OCI-LY1 (cell line): ENCODE measurements around the gene ORM2.

Experiments used
- H2AFZ ChIP-seq: fragments of 200-600 bp; sonication (generic), shearing (Covaris generic); 2 replicates; pipeline ENCODE4 v1.6.0; 2014; ENCODE audit warnings: antibody characterized with exemption, mild to moderate bottlenecking, low read length
- H3F3A ChIP-seq: fragments of 200-600 bp; sonication (generic), shearing (Covaris generic); 2 replicates; pipeline ENCODE4 v1.6.0; 2014; ENCODE audit warnings: mild to moderate bottlenecking, antibody characterized with exemption, low read length, moderate library complexity; ENCODE audit not compliant: insufficient read depth
- H3K27ac ChIP-seq: fragments of 200-600 bp; sonication (generic); 2 replicates; pipeline ENCODE4 v1.5.1; 2014; ENCODE audit warnings: low read length, mixed run types, mild to moderate bottlenecking, low read depth; ENCODE audit not compliant: poor library complexity, severe bottlenecking
- H3K27me3 ChIP-seq: fragments of 200-600 bp; sonication (generic); 2 replicates; pipeline ENCODE4 v1.6.0; 2014; ENCODE audit warnings: antibody characterized with exemption, mild to moderate bottlenecking, low read length, moderate library complexity; ENCODE audit not compliant: insufficient read depth
- H3K36me3 ChIP-seq: fragments of 200-600 bp; sonication (generic); 2 replicates; pipeline ENCODE4 v1.6.1; 2014; ENCODE audit warnings: mild to moderate bottlenecking, antibody characterized with exemption, low read length, moderate library complexity, mixed read lengths; ENCODE audit not compliant: insufficient read depth
- H3K4me1 ChIP-seq: fragments of 200-600 bp; sonication (generic); 2 replicates; pipeline ENCODE4 v1.5.1; 2014; ENCODE audit warnings: mild to moderate bottlenecking, low read length, moderate library complexity; ENCODE audit not compliant: insufficient read depth, severe bottlenecking
- H3K4me2 ChIP-seq: fragments of 200-600 bp; sonication (generic), shearing (Covaris generic); 2 replicates; pipeline ENCODE4 v1.6.1; 2014; ENCODE audit warnings: low read length
- H3K4me3 ChIP-seq: fragments of 200-600 bp; sonication (generic); 2 replicates; pipeline ENCODE4 v1.5.1; 2014; ENCODE audit warnings: low read length, low read depth, mild to moderate bottlenecking, mixed read lengths; ENCODE audit not compliant: poor library complexity, severe bottlenecking
- H3K79me2 ChIP-seq: fragments of 200-600 bp; shearing (Covaris generic); 2 replicates; pipeline ENCODE4 v1.6.1; 2016; ENCODE audit warnings: mixed run types, low read length, mixed read lengths; ENCODE audit not compliant: insufficient read depth
- H3K9ac ChIP-seq: fragments of 200-600 bp; sonication (generic), shearing (Covaris generic); 2 replicates; pipeline ENCODE4 v1.6.1; 2014; ENCODE audit warnings: mild to moderate bottlenecking, low read length, mixed read lengths
- H3K9me2 ChIP-seq: fragments of 200-600 bp; sonication (generic), shearing (Covaris generic); 2 replicates; pipeline ENCODE4 v1.6.1; 2014; ENCODE audit warnings: low read depth, mild to moderate bottlenecking, low read length, mixed read lengths
- H3K9me3 ChIP-seq: fragments of 200-600 bp; shearing (Covaris generic); 2 replicates; pipeline ENCODE4 v1.6.1; 2014; ENCODE audit warnings: low read length, mixed read lengths
- H4K20me1 ChIP-seq: fragments of 200-600 bp; sonication (generic), shearing (Covaris generic); 2 replicates; pipeline ENCODE4 v1.6.0; 2016; ENCODE audit warnings: mild to moderate bottlenecking, low read length; ENCODE audit not compliant: insufficient read depth
- EZH2 ChIP-seq: fragments of 200-600 bp; sonication (generic), shearing (Covaris generic); IDR thresholded peaks from 2 replicates; pipeline ENCODE4 v1.8.0; 2017; ENCODE audit warnings: borderline replicate concordance, mixed run types, mild to moderate bottlenecking, antibody characterized with exemption, low read length, moderate library complexity, mixed read lengths
- TF ChIP-seq, protein P1 (sequence below): fragments of 200-600 bp; sonication (generic), shearing (Covaris generic); IDR thresholded peaks from 2 replicates; pipeline ENCODE4 v1.5.1; 2017; ENCODE audit warnings: mild to moderate bottlenecking, antibody characterized with exemption, low read length, moderate library complexity, mixed read lengths

ORM2 gene

DNA sequence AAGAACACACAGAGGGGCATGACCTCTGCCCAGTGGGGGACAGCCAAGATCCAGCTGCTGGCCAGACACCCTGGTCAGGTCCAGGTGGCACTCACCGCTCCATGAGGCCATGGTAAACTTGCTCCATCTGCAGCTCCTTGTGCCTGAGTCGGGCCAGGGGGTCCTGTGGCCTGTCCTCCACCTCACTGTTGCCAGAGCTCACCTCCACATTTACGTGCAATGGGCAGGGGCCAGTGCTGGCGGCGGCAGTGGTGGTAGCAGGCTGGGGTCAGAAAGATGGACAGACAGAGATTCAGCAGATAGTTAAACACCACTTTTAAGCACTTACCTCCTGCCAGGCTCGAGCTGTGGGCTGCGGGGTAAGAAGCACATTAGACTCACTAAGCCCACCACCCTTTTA, 30.1 kb downstream of the ORM2 start:
- H3K36me3 ChIP-seq = peaks cover 100% of the 10 kb centered on the region
- no peaks in the 10 kb centered on the region for H3F3A ChIP-seq

DNA sequence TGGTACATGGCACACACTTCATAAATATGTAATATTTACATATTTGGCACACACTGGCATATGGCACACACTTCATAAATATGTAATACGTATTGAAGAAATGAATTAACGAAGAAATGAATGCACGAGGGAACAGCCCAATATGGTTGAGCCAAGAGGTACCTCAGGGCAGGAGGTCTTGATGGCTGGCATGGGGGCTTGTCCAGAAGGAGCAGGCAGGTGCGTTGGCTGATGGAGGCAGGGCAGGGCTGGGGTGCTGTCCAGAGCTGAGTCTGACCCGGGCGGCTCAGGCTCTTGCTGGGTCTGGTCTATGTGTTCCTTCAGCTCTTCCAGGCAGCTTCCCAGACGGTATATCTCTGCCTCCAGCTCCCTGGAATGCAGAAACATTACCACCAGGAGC, 31.9 kb downstream of the ORM2 start:
- Histone ChIP-seq H3K27me3 (no peaks in the 10 kb centered on the region), H3K9ac (no peak overlapping the region), H3K27ac (no peak overlapping the region), H2AFZ (no peak overlapping the region), H3K9me3 (no peaks in the 10 kb centered on the region), H3K4me2 (no peak overlapping the region), H3K79me2 (no peaks in the 10 kb centered on the region), H4K20me1 (no peaks in the 10 kb centered on the region), H3K4me1 (peaks cover 21% of the 10 kb centered on the region), H3K9me2 (no peaks in the 10 kb centered on the region), H3F3A (peaks cover 3% of the 10 kb centered on the region; the same call in 1 of the 2 replicates), H3K36me3 (peaks cover 91% of the 10 kb centered on the region), H3K4me3 (no peak overlapping the region)
- TF ChIP-seq EZH2 = no peak
- TF ChIP-seq, protein P1, sequence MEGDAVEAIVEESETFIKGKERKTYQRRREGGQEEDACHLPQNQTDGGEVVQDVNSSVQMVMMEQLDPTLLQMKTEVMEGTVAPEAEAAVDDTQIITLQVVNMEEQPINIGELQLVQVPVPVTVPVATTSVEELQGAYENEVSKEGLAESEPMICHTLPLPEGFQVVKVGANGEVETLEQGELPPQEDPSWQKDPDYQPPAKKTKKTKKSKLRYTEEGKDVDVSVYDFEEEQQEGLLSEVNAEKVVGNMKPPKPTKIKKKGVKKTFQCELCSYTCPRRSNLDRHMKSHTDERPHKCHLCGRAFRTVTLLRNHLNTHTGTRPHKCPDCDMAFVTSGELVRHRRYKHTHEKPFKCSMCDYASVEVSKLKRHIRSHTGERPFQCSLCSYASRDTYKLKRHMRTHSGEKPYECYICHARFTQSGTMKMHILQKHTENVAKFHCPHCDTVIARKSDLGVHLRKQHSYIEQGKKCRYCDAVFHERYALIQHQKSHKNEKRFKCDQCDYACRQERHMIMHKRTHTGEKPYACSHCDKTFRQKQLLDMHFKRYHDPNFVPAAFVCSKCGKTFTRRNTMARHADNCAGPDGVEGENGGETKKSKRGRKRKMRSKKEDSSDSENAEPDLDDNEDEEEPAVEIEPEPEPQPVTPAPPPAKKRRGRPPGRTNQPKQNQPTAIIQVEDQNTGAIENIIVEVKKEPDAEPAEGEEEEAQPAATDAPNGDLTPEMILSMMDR = no peak

More for the DNA sequence above, 30.1 kb downstream of the ORM2 start:
- H2AFZ ChIP-seq = no peak overlapping the region
- no peak overlapping the region for H3K9ac ChIP-seq
- H3K9me3 ChIP-seq = no peaks in the 10 kb centered on the region
- no peak for TF ChIP-seq EZH2
- TF ChIP-seq, protein P1 = no peak
- no peaks in the 10 kb centered on the region for H4K20me1 ChIP-seq
- no peaks in the 10 kb centered on the region for H3K79me2 ChIP-seq
- no peaks in the 10 kb centered on the region for H3K27me3 ChIP-seq
- H3K27ac ChIP-seq = no peak overlapping the region
- H3K4me3 ChIP-seq = no peak overlapping the region
- no peaks in the 10 kb centered on the region for H3K9me2 ChIP-seq
- peaks cover 5% of the 10 kb centered on the region for H3K4me1 ChIP-seq
- H3K4me2 ChIP-seq = no peak overlapping the region

DNA sequence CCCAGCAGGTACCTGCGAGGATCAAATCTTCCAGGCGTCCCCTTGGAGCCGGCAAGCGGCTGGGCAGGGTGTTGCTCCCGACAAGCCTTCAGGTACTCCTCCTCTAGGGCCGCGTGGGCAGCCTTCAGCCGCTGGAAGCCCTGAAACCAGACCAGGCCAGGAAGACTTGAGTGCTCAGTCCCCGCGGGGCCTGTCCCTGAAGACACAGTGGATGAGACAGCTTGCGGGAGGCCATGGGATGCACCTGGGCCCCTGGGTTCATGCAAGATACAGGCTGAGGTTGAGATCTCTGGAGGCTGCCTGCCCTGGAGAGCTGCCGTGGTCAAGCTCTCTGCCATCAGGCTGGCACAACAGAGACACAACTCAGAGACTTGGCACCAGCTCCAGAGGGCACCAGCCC, 32.7 kb downstream of the ORM2 start:
- Histone ChIP-seq H3K27me3 (no peaks in the 10 kb centered on the region), H3K9me2 (no peaks in the 10 kb centered on the region), H3K36me3 (peaks cover 87% of the 10 kb centered on the region), H3K4me1 (peaks cover 30% of the 10 kb centered on the region), H3K9me3 (no peaks in the 10 kb centered on the region), H3K4me3 (no peak overlapping the region), H3K4me2 (no peak overlapping the region), H3K27ac (no peak overlapping the region), H3K79me2 (no peaks in the 10 kb centered on the region), H2AFZ (no peak overlapping the region), H3F3A (peaks cover 4% of the 10 kb centered on the region; the same call in 1 of the 2 replicates), H4K20me1 (no peaks in the 10 kb centered on the region), H3K9ac (no peak overlapping the region)
- TF ChIP-seq EZH2 = no peak
- TF ChIP-seq, protein P1 = no peak
